Nephron progenitor cell (in vitro differentiated cells): ENCODE data around the gene ERC1.
"Not testable (repeated sequence)": the region's sequence is repeated elsewhere in the genome, so short reads cannot be mapped to it uniquely, and the experiment has no call there.

Experiments used
- DNase-seq: peaks from one replicate; pipeline ENCODE4 v3.0.0; 2021
- H3K27ac Mint-ChIP-seq: 2 replicates; pipeline ENCODE4 v1.8.0; 2021; ENCODE audit warnings: mild to moderate bottlenecking, moderate library complexity, mixed read lengths
- H3K27me3 Mint-ChIP-seq: 2 replicates; pipeline ENCODE4 v1.8.0; 2021; ENCODE audit warnings: mild to moderate bottlenecking, low read depth, mixed read lengths; ENCODE audit not compliant: poor library complexity
- H3K36me3 Mint-ChIP-seq: 2 replicates; pipeline ENCODE4 v1.8.0; 2021; ENCODE audit warnings: low read depth, mixed read lengths
- H3K4me1 Mint-ChIP-seq: 2 replicates; pipeline ENCODE4 v1.8.0; 2021; ENCODE audit warnings: mixed read lengths
- H3K4me3 Mint-ChIP-seq: 2 replicates; pipeline ENCODE4 v1.8.0; 2021; ENCODE audit warnings: mild to moderate bottlenecking, moderate library complexity, mixed read lengths
- H3K9me3 Mint-ChIP-seq: 2 replicates; pipeline ENCODE4 v1.8.0; 2021; ENCODE audit warnings: mild to moderate bottlenecking, moderate library complexity, mixed read lengths
- TF ChIP-seq, protein P1 (sequence below): fragments of 200-600 bp; sonication (generic); IDR thresholded peaks from 2 replicates; pipeline ENCODE4 v1.5.0; 2021; ENCODE audit warnings: antibody characterized with exemption

The ERC1 gene

GRCh38 chr12:1044199-1044598 lies 53.2 kb downstream of the ERC1 start:
- Mint-ChIP-seq H3K27me3 (no peaks in the 10 kb centered on the region), H3K9me3 (peaks cover 10% of the 10 kb centered on the region), H3K27ac (no peak overlapping the region), H3K36me3 (peaks cover 25% of the 10 kb centered on the region), H3K4me1 (peaks cover 20% of the 10 kb centered on the region), H3K4me3 (no peak overlapping the region)
- TF ChIP-seq, protein P1, sequence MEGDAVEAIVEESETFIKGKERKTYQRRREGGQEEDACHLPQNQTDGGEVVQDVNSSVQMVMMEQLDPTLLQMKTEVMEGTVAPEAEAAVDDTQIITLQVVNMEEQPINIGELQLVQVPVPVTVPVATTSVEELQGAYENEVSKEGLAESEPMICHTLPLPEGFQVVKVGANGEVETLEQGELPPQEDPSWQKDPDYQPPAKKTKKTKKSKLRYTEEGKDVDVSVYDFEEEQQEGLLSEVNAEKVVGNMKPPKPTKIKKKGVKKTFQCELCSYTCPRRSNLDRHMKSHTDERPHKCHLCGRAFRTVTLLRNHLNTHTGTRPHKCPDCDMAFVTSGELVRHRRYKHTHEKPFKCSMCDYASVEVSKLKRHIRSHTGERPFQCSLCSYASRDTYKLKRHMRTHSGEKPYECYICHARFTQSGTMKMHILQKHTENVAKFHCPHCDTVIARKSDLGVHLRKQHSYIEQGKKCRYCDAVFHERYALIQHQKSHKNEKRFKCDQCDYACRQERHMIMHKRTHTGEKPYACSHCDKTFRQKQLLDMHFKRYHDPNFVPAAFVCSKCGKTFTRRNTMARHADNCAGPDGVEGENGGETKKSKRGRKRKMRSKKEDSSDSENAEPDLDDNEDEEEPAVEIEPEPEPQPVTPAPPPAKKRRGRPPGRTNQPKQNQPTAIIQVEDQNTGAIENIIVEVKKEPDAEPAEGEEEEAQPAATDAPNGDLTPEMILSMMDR = no peak
- no peak for DNase-seq

DNA sequence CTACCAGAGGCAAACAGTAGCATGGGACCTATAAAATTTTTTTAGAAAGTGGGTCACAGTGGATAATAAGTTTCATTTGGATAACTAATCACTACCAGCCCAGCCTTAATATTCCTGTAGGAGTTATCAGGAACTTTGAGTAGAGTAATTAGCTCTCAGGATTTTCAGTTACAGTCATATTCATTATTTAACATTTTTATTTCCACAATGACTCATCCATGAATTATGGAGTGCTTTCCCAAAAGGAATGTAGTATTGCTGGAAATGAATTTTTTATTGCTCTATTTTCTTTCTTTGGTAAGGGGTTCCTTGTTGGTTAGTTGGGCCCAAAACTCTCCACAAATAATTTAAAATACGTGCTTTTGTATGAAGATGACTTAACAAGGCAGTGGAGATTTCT lies 53.7 kb downstream of the ERC1 start:
- Mint-ChIP-seq H3K9me3 (peaks cover 5% of the 10 kb centered on the region), H3K4me3 (no peak overlapping the region), H3K36me3 (peaks cover 20% of the 10 kb centered on the region), H3K4me1 (peaks cover 23% of the 10 kb centered on the region), H3K27me3 (no peaks in the 10 kb centered on the region), H3K27ac (no peak overlapping the region)
- TF ChIP-seq, protein P1 = no peak
- DNase-seq = no peak

GRCh38 chr12:1046727-1047126 lies 55.7 kb downstream of the ERC1 start:
- Mint-ChIP-seq H3K4me3 (no peak overlapping the region), H3K9me3 (no peaks in the 10 kb centered on the region), H3K36me3 (peaks cover 5% of the 10 kb centered on the region), H3K27me3 (peaks cover 4% of the 10 kb centered on the region), H3K27ac (no peak overlapping the region), H3K4me1 (peaks cover 23% of the 10 kb centered on the region)
- no peak for DNase-seq
- TF ChIP-seq, protein P1 = no peak

GRCh38 chr12:1047898-1048660 lies 57.1 kb downstream of the ERC1 start:
- Mint-ChIP-seq H3K27me3 (peaks cover 4% of the 10 kb centered on the region), H3K9me3 (no peaks in the 10 kb centered on the region), H3K36me3 (no peaks in the 10 kb centered on the region), H3K4me3 (no peak overlapping the region), H3K4me1 (peaks cover 25% of the 10 kb centered on the region), H3K27ac (peak overlapping the region; percentile 16)
- no peak for DNase-seq
- TF ChIP-seq, protein P1 = no peak

DNA sequence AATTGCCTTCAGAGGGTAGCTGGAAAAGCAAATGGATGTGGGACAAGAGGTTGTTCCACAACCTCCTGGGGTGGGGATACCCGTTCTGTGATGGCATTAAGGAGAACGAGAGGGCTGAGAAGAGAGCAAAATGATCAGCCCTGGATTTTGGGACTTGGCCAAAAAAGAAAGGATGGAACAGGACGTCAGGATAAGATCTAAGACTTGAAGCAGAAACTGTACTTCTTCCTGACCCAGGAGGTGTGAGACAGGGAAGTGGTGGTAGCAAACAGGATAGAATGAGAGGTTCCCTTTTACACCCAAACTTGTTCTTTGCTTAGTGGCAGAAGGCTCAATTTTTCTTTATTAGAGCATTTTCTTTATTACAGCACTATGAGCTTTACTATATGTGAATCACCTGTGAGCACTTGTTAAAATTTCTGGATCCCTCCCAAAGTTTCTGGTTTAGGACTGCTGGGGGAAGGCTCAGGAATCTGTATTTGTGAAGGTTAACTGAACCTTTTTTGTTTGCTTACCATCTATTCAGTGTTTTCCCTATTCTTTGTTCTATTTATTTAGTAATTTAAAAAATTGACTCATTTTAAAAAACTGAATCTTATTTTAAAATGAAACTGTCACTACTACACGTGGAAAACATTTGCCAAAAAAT lies 59.2 kb downstream of the ERC1 start:
- no peaks in the 10 kb centered on the region for H3K36me3 Mint-ChIP-seq
- H3K4me1 Mint-ChIP-seq = peaks cover 41% of the 10 kb centered on the region
- no peak overlapping the region for H3K4me3 Mint-ChIP-seq
- H3K9me3 Mint-ChIP-seq = no peaks in the 10 kb centered on the region
- H3K27me3 Mint-ChIP-seq = peaks cover 4% of the 10 kb centered on the region
- TF ChIP-seq, protein P1 = no peak
- no peak for DNase-seq
- H3K27ac Mint-ChIP-seq = peak overlapping the region; percentile 91

- H3K27me3 Mint-ChIP-seq, H3K36me3 Mint-ChIP-seq, H3K9me3 Mint-ChIP-seq, H3K27ac Mint-ChIP-seq, H3K4me3 Mint-ChIP-seq, DNase-seq: not testable (repeated sequence)
- peaks cover 44% of the 10 kb centered on the region for H3K4me1 Mint-ChIP-seq
These were observed 60.6 kb downstream of the ERC1 start for GRCh38 chr12:1051672-1052071.
